ENCODE measurements around the gene DYSF.

DNA sequence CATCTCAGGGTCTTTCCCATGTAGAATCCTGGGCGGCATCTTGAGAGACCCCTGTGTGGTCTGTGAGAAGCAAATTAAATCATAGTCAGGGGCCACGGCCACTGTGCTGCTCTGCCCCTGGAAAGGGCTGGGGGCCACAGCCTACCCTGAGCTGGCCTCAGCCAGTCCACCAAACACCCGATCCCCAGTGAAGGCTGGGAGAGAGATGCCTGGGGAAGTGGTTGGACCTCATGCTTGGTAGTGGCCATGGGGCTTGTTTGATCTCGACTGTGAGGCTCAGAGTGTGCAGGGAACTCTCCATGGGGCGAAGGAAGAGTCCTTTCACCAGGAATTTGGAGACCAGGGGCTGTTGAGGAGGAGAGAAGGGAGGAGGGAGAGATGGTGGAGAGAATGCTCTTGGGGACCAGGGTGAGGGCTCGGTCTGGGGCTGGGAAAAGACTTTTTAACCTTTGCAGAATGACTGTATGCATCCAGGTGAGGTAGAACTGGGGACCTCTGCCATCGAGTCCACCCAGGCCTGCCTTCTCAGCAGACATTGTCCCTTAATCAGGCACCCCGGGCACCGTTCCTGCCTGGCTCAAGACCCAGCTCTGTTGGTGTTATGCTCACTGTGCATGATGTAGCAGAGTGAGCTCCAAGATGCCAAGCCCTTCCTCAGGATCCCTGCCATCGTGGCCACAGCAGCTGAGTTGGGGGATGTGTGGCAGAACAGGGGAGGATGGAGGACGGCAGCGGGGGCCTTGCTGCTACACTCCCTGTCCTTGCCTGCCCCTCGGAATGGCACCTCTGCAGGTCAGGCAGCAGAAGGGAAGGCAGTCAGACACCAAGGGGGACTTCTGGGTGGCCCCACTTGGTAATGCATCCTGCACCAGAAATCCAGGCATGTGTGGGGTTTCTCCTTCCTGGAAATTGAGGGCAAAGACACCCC lies 249.9 kb downstream of the DYSF start:
- TF ChIP-seq, protein P1, sequence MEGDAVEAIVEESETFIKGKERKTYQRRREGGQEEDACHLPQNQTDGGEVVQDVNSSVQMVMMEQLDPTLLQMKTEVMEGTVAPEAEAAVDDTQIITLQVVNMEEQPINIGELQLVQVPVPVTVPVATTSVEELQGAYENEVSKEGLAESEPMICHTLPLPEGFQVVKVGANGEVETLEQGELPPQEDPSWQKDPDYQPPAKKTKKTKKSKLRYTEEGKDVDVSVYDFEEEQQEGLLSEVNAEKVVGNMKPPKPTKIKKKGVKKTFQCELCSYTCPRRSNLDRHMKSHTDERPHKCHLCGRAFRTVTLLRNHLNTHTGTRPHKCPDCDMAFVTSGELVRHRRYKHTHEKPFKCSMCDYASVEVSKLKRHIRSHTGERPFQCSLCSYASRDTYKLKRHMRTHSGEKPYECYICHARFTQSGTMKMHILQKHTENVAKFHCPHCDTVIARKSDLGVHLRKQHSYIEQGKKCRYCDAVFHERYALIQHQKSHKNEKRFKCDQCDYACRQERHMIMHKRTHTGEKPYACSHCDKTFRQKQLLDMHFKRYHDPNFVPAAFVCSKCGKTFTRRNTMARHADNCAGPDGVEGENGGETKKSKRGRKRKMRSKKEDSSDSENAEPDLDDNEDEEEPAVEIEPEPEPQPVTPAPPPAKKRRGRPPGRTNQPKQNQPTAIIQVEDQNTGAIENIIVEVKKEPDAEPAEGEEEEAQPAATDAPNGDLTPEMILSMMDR (IDR thresholded peaks at IDR 0.05 in 2 of 3, conservative IDR thresholded peaks at IDR 0.05 in 1 of 3; ENCODE audit: borderline replicate concordance in 1 of 3, insufficient read depth in 1 of 3, low read depth in 2 of 3, low read length in 2 of 3), result no peak
- TF ChIP-seq POLR2A (IDR thresholded peaks at IDR 0.05; ENCODE audit: borderline replicate concordance, extremely low read depth, insufficient read depth, insufficient read length), result no peak
- TF ChIP-seq, protein P2, sequence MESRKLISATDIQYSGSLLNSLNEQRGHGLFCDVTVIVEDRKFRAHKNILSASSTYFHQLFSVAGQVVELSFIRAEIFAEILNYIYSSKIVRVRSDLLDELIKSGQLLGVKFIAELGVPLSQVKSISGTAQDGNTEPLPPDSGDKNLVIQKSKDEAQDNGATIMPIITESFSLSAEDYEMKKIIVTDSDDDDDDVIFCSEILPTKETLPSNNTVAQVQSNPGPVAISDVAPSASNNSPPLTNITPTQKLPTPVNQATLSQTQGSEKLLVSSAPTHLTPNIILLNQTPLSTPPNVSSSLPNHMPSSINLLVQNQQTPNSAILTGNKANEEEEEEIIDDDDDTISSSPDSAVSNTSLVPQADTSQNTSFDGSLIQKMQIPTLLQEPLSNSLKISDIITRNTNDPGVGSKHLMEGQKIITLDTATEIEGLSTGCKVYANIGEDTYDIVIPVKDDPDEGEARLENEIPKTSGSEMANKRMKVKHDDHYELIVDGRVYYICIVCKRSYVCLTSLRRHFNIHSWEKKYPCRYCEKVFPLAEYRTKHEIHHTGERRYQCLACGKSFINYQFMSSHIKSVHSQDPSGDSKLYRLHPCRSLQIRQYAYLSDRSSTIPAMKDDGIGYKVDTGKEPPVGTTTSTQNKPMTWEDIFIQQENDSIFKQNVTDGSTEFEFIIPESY (IDR thresholded peaks at IDR 0.05; ENCODE audit: extremely low read depth, insufficient replicate concordance, low read length), result no peak
- TF ChIP-seq CEBPB (IDR thresholded peaks at IDR 0.05; ENCODE audit: low read depth), result no peak
- TF ChIP-seq SIN3A (IDR thresholded peaks at IDR 0.05; ENCODE audit: low read depth), result no peak
- TF ChIP-seq POLR2AphosphoS5 (IDR thresholded peaks at IDR 0.05; ENCODE audit: low read depth, low read length), result no peak
- TF ChIP-seq EZH2 (IDR thresholded peaks at IDR 0.05), result no peak
- no peak for TF ChIP-seq ZFX (IDR thresholded peaks at IDR 0.05)
- no peak for TF ChIP-seq RAD21 (IDR thresholded peaks at IDR 0.05; ENCODE audit: low read depth)
- TF ChIP-seq TCF7L2 (IDR thresholded peaks at IDR 0.05; ENCODE audit: borderline replicate concordance, extremely low read depth, insufficient read depth, insufficient read length), result no peak
- no peak for TF ChIP-seq EGR1 (IDR thresholded peaks at IDR 0.05; ENCODE audit: low read depth)
- no peak for TF ChIP-seq ZNF274 (IDR thresholded peaks at IDR 0.05; ENCODE audit: low read depth, low read length)
